GM13977 (cell line): Measurements from ENCODE around the gene SALL1.

Source experiments
- DNase-seq: peaks from one replicate; pipeline ENCODE4 v3.0.0; 2012; ENCODE audit warnings: low spot score
- CTCF ChIP-seq: IDR thresholded peaks from 2 replicates; pipeline ENCODE4 v1.5.1; 2012; ENCODE audit warnings: mild to moderate bottlenecking, control low read depth; ENCODE audit not compliant: insufficient read depth; ENCODE audit errors: extremely low read depth, missing control alignments
- in situ Hi-C: fragments of 300-500 bp; cut with MboI; formaldehyde crosslinking; loops from one replicate; pipeline ENCODE4 v1.12.0; 2022; ENCODE audit warnings: low sequenced_read_pairs, low pct_unique_long_range_greater_than_20kb, mixed read lengths, inconsistent platforms; ENCODE audit not compliant: unreplicated experiment

Gene SALL1

GRCh38 chr16:51095084-51095881 is 55.8 kb downstream of the SALL1 start:
- in situ Hi-C loops, result no loop called here
- no peak for DNase-seq
- no peak for TF ChIP-seq CTCF

GRCh38 chr16:51093726-51094280 is 57.3 kb downstream of the SALL1 start:
- TF ChIP-seq CTCF, result no peak
- no peak for DNase-seq
- in situ Hi-C loops, result no loop called here
